HL-60 (cell line): ENCODE measurements around the gene PRKD1.

Experiments
- DNase-seq, 2 experiments: peaks; one replicate each; pipeline ENCODE4 v3.0.0-alpha.2; 2010 to 2020; ENCODE audit warnings: low read depth in 1 of 2, low spot score in 1 of 2
- H3K27ac ChIP-seq: fragments of 250-450 bp; sonication (Bioruptor Pico); replicated peaks from 2 replicates; pipeline ENCODE4 v1.5.1; 2020; ENCODE audit warnings: mild to moderate bottlenecking, moderate library complexity
- H3K27me3 ChIP-seq: fragments of 250-450 bp; sonication (Bioruptor Pico); 2 replicates; pipeline ENCODE4 v1.5.1; 2021; ENCODE audit warnings: mild to moderate bottlenecking, moderate library complexity; ENCODE audit not compliant: insufficient read depth, poor library complexity, severe bottlenecking
- H3K4me3 ChIP-seq: replicated peaks from 2 replicates; pipeline ENCODE4 v1.5.1; 2011; ENCODE audit warnings: mild to moderate bottlenecking, control low read depth, low read length; ENCODE audit not compliant: insufficient read depth
- CTCF ChIP-seq: IDR thresholded peaks from one replicate; pipeline ENCODE4 v1.5.1; 2011; ENCODE audit warnings: low read length, control low read depth, inconsistent platforms; ENCODE audit not compliant: insufficient read depth
- GABPA ChIP-seq: IDR thresholded peaks from 2 replicates; pipeline ENCODE4 v1.6.1; 2012; ENCODE audit warnings: low read depth
- POLR2AphosphoS5 ChIP-seq: IDR thresholded peaks from 2 replicates; pipeline ENCODE4 v1.6.1; 2012; ENCODE audit warnings: low read depth
- REST ChIP-seq: IDR thresholded peaks from 2 replicates; pipeline ENCODE4 v1.6.1; 2012; ENCODE audit warnings: low read depth; ENCODE audit not compliant: insufficient replicate concordance
- SPI1 ChIP-seq: IDR thresholded peaks from 2 replicates; pipeline ENCODE4 v1.6.1; 2012; ENCODE audit warnings: low read depth, mild to moderate bottlenecking, borderline replicate concordance

The PRKD1 gene

GRCh38 chr14:29637411-29637810, 290.2 kb downstream of the PRKD1 start:
- Histone ChIP-seq H3K4me3 (no peak overlapping the region), H3K27ac (no peak overlapping the region), H3K27me3 (no peaks in the 10 kb centered on the region)
- DNase-seq, result no peak
- TF ChIP-seq GABPA (no peak), CTCF (no peak), POLR2AphosphoS5 (no peak), REST (no peak), SPI1 (no peak)

GRCh38 chr14:29636870-29637269, 290.8 kb downstream of the PRKD1 start:
- H3K4me3 ChIP-seq, result no peak overlapping the region
- no peak for TF ChIP-seq SPI1
- TF ChIP-seq REST, result no peak
- TF ChIP-seq CTCF, result no peak
- no peak for TF ChIP-seq POLR2AphosphoS5
- no peak for TF ChIP-seq GABPA
- no peaks in the 10 kb centered on the region for H3K27me3 ChIP-seq
- H3K27ac ChIP-seq, result no peak overlapping the region
- DNase-seq, result no peak

DNA sequence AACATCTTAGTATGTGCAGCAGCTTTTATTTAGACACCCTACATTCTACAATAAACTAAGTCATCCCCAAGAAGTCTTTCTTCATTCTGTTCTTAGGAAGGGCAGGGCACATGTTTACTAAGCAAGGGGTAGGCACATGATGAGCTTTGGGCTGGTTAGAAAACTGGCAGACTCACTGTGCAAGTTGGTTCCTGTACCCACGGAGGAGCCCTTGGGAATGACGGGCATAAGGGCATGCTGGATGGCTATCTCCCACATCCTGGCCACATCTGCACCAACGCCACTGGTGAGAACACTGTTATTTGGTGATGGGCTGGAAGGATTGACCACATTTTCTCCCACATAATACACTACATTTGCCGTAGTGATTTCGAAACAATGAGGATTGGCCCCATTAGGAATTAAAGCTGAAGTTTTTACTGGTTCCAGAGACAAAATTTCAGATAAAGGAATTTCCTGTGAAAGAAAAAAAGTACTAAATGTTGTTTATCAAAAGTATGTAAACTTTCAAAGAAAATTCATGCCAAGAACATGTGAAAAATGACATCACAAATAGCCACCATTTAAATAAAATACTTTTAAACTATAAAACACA, 297.0 kb downstream of the PRKD1 start:
- no peak for DNase-seq
- Histone ChIP-seq H3K4me3 (no peak overlapping the region), H3K27ac (no peak overlapping the region), H3K27me3 (no peaks in the 10 kb centered on the region)
- TF ChIP-seq POLR2AphosphoS5 (no peak), GABPA (no peak), SPI1 (no peak), REST (no peak), CTCF (no peak)
